Neural progenitor cell (in vitro differentiated cells): ENCODE measurements around the gene MIPEP.

Source experiments
- EZH2 ChIP-seq: fragments of 200-600 bp; sonication (generic); IDR thresholded peaks from 2 replicates; pipeline ENCODE4 v1.6.1; 2017; ENCODE audit warnings: antibody characterized with exemption, mild to moderate bottlenecking, moderate library complexity
- TF ChIP-seq, protein P1 (sequence below): fragments of 200-600 bp; sonication (generic); IDR thresholded peaks from 2 replicates; pipeline ENCODE4 v1.5.1; 2017; ENCODE audit warnings: antibody characterized with exemption, mild to moderate bottlenecking

DNA sequence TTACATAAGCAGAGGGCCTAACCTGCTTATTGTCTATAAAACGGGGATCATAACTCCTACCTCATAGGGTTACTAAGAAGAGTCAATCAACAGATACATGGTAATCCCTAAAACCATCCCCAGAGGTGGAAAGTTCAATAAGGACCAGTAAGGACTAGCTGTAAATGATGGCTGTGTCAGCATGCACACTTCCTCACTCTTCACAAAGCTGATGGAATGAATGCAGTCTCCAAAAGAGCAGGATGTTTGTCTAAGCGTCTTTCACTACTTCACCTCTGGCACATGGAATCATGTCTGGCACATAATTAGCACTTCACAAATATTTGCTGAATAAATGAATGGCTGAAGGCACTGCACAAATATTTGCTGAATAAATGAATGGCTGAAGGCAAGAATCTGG lies 134.2 kb downstream of the MIPEP start:
- TF ChIP-seq, protein P1, sequence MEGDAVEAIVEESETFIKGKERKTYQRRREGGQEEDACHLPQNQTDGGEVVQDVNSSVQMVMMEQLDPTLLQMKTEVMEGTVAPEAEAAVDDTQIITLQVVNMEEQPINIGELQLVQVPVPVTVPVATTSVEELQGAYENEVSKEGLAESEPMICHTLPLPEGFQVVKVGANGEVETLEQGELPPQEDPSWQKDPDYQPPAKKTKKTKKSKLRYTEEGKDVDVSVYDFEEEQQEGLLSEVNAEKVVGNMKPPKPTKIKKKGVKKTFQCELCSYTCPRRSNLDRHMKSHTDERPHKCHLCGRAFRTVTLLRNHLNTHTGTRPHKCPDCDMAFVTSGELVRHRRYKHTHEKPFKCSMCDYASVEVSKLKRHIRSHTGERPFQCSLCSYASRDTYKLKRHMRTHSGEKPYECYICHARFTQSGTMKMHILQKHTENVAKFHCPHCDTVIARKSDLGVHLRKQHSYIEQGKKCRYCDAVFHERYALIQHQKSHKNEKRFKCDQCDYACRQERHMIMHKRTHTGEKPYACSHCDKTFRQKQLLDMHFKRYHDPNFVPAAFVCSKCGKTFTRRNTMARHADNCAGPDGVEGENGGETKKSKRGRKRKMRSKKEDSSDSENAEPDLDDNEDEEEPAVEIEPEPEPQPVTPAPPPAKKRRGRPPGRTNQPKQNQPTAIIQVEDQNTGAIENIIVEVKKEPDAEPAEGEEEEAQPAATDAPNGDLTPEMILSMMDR: no peak
- TF ChIP-seq EZH2: no peak
